HG02943 (cell line): ENCODE results near the gene ADAM15.

Experiments
- ATAC-seq: cut with Tn5 transposase; IDR thresholded peaks from one replicate; pipeline ENCODE4 v1.9.1; 2021; ENCODE audit warnings: mild to moderate bottlenecking, low read depth, moderate library complexity; ENCODE audit not compliant: unreplicated experiment

ADAM15 gene

GRCh38 chr1:155070158-155070621 lies 19.1 kb downstream of the ADAM15 start:
- ATAC-seq = no peak

- ATAC-seq = no peak
Observed at GRCh38 chr1:155070721-155071569, 19.8 kb downstream of the ADAM15 start.

GRCh38 chr1:155071701-155072100 lies 20.6 kb downstream of the ADAM15 start:
- no peak for ATAC-seq

GRCh38 chr1:155072531-155073289 lies 21.6 kb downstream of the ADAM15 start:
- ATAC-seq = no peak

GRCh38 chr1:155073377-155074242 lies 22.5 kb downstream of the ADAM15 start:
- no peak for ATAC-seq

- no peak for ATAC-seq
Observed at GRCh38 chr1:155075535-155075934, 24.4 kb downstream of the ADAM15 start.

GRCh38 chr1:155076371-155076770 lies 25.3 kb downstream of the ADAM15 start:
- no peak for ATAC-seq

- no peak for ATAC-seq
Observed at GRCh38 chr1:155077346-155077745, 26.2 kb downstream of the ADAM15 start.

GRCh38 chr1:155077758-155078445 lies 26.8 kb downstream of the ADAM15 start:
- no peak for ATAC-seq

- ATAC-seq = no peak
Observed at GRCh38 chr1:155078469-155079209, 27.5 kb downstream of the ADAM15 start, which contains the start of gene EFNA3. Gene EFNA3 (plus strand): TSS chr1:155078837. CDS start chr1:155078942, 105 bp downstream.

- ATAC-seq = no peak
Observed at GRCh38 chr1:155079210-155079486, 28.0 kb downstream of the ADAM15 start.

GRCh38 chr1:155079487-155080311 lies 28.6 kb downstream of the ADAM15 start:
- ATAC-seq = no peak

- ATAC-seq = no peak
Observed at GRCh38 chr1:155080312-155081228, 29.5 kb downstream of the ADAM15 start.

GRCh38 chr1:155081472-155082300 lies 30.6 kb downstream of the ADAM15 start:
- no peak for ATAC-seq

GRCh38 chr1:155082301-155083051 lies 31.4 kb downstream of the ADAM15 start:
- ATAC-seq = no peak

GRCh38 chr1:155083052-155083541 lies 32.0 kb downstream of the ADAM15 start:
- no peak for ATAC-seq
